ENCODE results near the gene ATF7.

Gene ATF7

GRCh38 chr12:53524476-53524875 is 101.7 kb downstream of the ATF7 start:
- no peak for DNase-seq (ENCODE audit: low read depth)

DNA sequence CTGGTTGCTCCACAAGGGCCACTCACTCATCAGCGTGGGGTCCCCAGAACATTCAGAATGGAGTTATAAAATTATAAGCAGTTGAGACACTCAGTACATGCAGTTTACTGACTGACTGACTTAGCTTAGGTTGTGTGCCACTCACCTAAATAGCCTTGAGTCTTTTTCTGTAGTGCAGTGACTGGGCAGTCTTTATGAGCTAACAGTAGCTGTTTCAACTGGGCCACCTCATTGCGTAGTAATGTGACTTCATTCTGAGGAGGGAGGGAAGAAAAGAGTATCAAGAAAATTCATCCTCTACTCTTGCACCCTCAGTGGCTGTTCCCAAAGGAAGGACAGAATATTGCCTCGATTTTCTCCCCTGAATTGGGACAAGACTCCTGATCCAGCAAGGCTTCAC is 103.1 kb downstream of the ATF7 start:
- no peak for DNase-seq (ENCODE audit: low read depth)

DNA sequence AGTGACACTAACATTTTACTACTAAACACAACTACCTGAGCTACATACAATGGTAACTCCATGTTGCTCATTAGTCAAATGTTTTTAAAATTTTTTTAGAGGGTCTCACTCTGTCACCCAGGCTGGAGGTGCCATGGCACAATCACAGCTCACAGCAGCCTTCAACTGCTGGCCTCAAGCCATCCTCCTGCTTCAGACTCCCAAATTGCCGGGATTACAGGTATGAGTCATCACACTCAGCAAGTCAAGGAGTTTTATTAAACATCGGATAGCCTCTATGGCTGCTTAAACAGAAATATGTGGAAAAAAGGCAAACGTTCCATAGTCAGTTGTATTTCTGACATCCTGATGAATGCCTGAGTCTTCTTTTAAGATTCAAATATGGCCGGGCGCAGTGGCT is 107.8 kb downstream of the ATF7 start:
- no peak for DNase-seq (ENCODE audit: low read depth)

DNA sequence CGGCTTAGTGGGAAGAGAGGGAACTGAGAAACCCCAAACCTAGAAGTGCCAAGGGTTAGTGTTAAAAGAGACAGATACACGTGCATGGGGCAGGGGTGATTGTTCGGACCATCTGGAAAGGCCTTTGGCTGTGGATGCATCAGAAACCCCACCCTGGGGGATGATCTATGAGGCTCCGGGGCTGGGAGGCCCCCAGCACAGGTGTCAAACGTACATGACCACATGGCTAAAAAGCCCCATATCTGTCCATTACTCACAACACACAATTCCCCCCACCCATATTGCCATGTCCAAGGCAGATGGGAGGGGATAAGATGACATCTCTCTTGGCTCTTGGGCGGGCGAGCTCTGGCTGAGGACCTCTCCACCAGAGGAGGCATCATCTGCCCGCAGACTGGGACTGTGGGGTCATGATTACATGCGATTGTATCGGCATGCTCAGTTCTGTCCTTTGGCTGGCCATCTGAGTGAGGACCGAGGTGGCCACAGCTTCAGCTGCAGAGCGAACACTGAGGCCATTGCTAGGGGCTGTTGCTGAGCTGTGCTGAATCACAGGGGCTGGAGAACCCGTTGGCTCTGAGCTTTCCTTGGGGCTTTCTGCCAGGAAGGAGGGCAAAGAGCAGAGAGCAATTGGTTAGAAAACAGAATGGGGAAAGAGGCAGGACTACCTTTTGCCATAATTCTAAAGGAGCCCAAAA is 109.3 kb downstream of the ATF7 start:
- DNase-seq (ENCODE audit: low read depth) = no peak

DNA sequence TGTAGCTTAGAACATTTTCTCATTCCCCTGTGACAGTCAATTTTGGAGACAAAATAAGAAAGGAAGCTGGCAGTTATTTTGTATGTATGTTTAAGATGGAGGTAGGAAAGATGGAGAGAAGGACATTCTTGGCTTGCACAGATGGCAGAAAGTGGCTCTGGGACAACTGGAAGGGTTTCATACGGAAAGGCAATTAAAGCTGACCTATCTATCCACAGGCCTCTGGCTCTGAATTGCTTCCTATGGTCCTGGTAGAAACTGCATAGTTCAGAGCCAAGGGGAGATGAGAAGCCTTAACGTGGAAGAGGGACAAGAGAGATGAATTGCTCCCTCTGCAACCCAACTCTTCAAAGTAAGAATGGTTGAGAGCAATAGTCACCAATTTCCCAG is 110.9 kb downstream of the ATF7 start:
- no peak for DNase-seq (ENCODE audit: low read depth)

GRCh38 chr12:53514628-53515290 is 111.4 kb downstream of the ATF7 start:
- no peak for DNase-seq (ENCODE audit: low read depth)

- DNase-seq (ENCODE audit: low read depth) = no peak
These were observed 112.3 kb downstream of the ATF7 start for GRCh38 chr12:53513712-53514410.

- no peak for DNase-seq (ENCODE audit: low read depth)
These were observed 115.9 kb downstream of the ATF7 start for GRCh38 chr12:53510181-53510812.

GRCh38 chr12:53508534-53509170 is 117.5 kb downstream of the ATF7 start:
- DNase-seq (ENCODE audit: low read depth) = peak; percentile 69

- DNase-seq (ENCODE audit: low read depth) = no peak
These were observed 118.6 kb downstream of the ATF7 start for GRCh38 chr12:53507603-53507885.

- DNase-seq (ENCODE audit: low read depth) = no peak
These were observed 119.1 kb downstream of the ATF7 start, which contains the start of gene NPFF for GRCh38 chr12:53506881-53507602. NPFF (minus strand) TSS chr12:53507484; CDS start chr12:53507474, 10 bp downstream.

- no peak for DNase-seq (ENCODE audit: low read depth)
These were observed 119.8 kb downstream of the ATF7 start for GRCh38 chr12:53506450-53506785.

DNA sequence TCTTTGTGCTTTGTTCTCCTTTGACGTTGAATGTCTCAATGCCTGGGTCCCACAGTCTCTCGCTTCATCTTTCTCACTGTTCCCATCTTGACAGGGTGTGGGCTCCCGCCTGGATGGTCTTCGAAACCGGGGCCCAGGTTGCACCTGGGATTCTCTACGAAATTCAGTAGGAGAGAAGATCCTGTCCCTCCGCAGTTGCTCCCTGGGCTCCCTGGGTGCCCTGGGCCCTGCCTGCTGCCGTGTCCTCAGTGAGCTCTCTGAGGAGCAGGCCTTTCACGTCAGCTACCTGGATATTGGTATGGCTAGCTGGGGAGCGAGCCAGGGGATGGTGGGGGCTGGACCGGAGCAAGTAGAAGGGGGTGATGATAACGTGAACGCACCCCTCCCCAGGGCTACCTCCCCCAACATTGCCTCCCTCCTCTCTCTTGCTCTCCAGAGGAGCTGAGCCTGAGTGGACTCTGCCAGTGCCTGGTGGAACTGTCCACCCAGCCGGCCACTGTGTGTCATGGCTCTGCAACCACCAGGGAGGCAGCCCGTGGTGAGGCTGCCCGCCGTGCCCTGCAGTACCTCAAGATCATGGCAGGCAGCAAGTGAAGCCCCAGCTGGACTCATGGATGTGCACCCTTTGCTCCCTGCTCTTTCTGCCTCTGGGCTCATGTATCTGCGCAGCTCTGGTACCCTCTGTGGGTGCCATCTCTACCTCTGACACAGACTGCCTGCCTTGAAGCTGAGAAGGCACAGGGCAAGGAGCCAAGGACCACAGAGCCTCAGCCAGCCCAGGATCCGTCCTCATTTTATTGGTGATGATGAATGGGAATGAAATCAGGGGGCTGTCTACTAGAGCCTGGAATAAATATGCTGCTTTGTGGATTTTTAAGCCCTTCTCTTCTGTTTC is 120.4 kb downstream of the ATF7 start:
- DNase-seq (ENCODE audit: low read depth) = no peak

GRCh38 chr12:53505086-53505485 is 121.1 kb downstream of the ATF7 start:
- no peak for DNase-seq (ENCODE audit: low read depth)

GRCh38 chr12:53504004-53504920 is 121.9 kb downstream of the ATF7 start:
- no peak for DNase-seq (ENCODE audit: low read depth)

GRCh38 chr12:53502983-53503728 is 123.0 kb downstream of the ATF7 start:
- no peak for DNase-seq (ENCODE audit: low read depth)

DNA sequence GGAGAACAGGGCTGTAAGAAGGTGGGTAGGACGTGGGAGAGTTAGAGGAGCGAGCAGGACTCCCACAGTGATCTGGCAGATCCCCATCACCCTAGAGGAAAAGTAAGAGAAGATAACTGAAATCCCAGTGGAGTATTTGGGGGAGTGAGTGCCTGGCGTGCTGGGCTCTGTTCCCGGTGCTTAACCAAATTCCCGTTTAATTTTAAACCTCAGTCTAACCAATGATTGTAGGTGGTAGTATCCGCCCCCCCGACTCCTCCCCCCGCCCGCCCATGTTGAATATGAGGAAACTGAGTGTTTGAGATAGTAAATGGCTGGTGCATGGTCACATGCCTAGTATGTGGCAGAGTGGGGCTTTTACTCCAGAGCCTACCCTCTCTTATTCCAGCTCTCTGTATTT is 123.9 kb downstream of the ATF7 start:
- DNase-seq (ENCODE audit: low read depth) = no peak

GRCh38 chr12:53501615-53502181 is 124.5 kb downstream of the ATF7 start:
- DNase-seq (ENCODE audit: low read depth) = no peak

Measured in T follicular helper cell (primary cell).